Chondrocyte (in vitro differentiated cells): ENCODE measurements around the gene UBA3. TPM values are rescaled to one million over a fixed set of nuclear protein-coding genes. Genes with fewer than 3 reads are reported as not detected.
A peak's percentile ranks its signal among the peaks of the same experiment; 100 is the strongest.

Experiments used
- DNase-seq: peaks from one replicate; pipeline ENCODE4 v3.0.0; 2021; ENCODE audit warnings: mixed read lengths, low spot score
- H3K27ac Mint-ChIP-seq: one replicate; pipeline ENCODE4 v1.8.0; 2021; ENCODE audit warnings: mild to moderate bottlenecking, moderate library complexity, mixed read lengths; ENCODE audit not compliant: unreplicated experiment
- H3K27me3 Mint-ChIP-seq: 2 replicates; pipeline ENCODE4 v1.8.0; 2021; ENCODE audit warnings: low read depth, mixed read lengths
- H3K36me3 Mint-ChIP-seq: 2 replicates; pipeline ENCODE4 v1.8.0; 2021; ENCODE audit warnings: low read depth, mixed read lengths
- H3K4me1 Mint-ChIP-seq: 2 replicates; pipeline ENCODE4 v1.8.0; 2021; ENCODE audit warnings: low read depth, mild to moderate bottlenecking, mixed read lengths
- H3K4me3 Mint-ChIP-seq: one replicate; pipeline ENCODE4 v1.8.0; 2021; ENCODE audit warnings: mild to moderate bottlenecking, moderate library complexity, mixed read lengths; ENCODE audit not compliant: unreplicated experiment
- H3K9me3 Mint-ChIP-seq: 2 replicates; pipeline ENCODE4 v1.8.0; 2021; ENCODE audit warnings: low read depth, mixed read lengths
- CTCF ChIP-seq: fragments of 200-600 bp; sonication (generic); IDR thresholded peaks from 2 replicates; pipeline ENCODE4 v1.5.0; 2021; ENCODE audit warnings: antibody characterized with exemption, mild to moderate bottlenecking, moderate library complexity
- total RNA-seq: library from RNA; stranded (reverse); gene quantifications from 3 replicates; pipeline ENCODE4 v1.2.1, GENCODE V29; 2021

The UBA3 gene
- total RNA-seq, 1 donor from 2014 or later = 58.3 TPM

DNA sequence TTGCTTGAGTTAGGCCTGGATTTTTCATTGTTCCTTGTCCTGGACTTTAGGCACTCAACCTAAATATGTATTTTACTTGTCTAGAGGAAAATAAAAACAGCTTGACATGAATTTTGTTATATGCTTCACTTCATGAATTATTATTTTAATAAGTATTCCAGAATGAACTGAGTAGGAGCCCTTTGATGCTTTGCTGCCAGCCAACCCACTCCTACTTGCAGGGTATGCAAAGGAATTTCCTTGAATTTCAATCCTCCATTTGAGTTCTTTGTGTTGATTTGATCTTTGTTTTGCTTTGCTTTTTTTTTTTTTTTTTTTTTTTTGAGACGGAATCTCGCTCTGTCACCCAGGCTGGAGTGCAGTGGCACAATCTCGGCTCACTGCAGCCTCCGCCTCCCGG lies 16.1 kb upstream of the UBA3 start:
- Mint-ChIP-seq H3K36me3 (peaks cover 7% of the 10 kb centered on the region), H3K27ac (no peak overlapping the region), H3K4me1 (peaks cover 49% of the 10 kb centered on the region), H3K9me3 (no peaks in the 10 kb centered on the region), H3K4me3 (no peak overlapping the region), H3K27me3 (no peaks in the 10 kb centered on the region)
- TF ChIP-seq CTCF = no peak
- DNase-seq = no peak

DNA sequence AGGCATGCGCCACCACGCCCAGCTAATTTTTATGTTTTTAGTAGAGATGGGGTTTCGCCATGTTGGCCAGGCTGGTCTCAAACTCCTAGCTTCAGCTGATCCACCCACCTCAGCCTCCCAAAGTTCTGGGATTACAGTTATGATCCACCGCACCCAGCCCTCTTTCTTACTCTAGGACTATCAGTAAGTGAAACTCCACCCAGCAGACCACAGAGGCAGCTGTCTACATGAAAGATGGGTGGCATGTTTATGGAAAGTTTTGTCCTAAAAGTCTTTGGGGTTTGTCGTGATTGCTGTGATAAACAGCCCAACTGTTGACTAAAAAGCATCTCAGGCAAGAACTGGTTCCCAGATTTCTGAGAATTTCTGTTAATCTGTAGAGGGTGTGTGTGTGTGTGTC lies 15.5 kb upstream of the UBA3 start:
- DNase-seq = no peak
- Mint-ChIP-seq H3K9me3 (no peaks in the 10 kb centered on the region), H3K4me3 (no peak overlapping the region), H3K4me1 (peaks cover 52% of the 10 kb centered on the region), H3K27me3 (no peaks in the 10 kb centered on the region), H3K36me3 (peaks cover 8% of the 10 kb centered on the region), H3K27ac (no peak overlapping the region)
- TF ChIP-seq CTCF = no peak

DNA sequence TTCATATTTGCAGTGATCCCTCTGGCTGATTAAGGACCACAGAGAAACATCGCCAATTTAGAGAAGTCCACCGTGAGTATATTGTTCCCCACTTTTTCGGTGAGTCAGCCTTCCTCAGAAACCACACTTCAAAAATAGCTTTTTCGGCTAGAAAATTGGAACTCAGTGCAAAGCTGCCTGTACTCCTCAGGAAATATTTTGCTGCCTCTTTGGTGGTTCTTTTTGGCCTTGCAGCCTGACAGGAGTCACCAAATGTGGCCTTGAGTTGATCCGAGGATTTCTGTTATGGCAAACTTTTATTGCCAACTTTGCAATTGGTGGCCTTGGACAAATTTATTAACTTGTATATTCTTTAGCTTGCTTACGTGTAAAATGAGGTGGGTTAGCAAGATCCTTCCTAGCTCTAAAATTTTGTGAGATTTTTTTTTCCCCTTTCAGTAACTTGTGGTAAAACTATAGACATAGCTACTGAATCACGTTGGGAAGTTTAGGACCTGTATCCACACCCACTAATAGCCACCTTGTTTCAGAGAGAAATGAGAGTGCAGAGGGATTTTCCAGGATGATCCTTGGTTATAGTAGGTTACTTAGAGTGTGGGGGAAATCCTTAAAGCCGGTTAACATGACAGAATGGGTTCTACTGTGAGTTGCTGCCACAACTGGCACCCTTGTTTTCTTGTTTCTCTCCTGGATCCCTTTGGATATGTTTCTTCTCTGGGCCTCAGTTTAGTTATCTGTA lies 14.5 kb upstream of the UBA3 start:
- Mint-ChIP-seq H3K4me3 (no peak overlapping the region), H3K27me3 (no peaks in the 10 kb centered on the region), H3K27ac (peak overlapping the region; percentile 71), H3K9me3 (no peaks in the 10 kb centered on the region), H3K36me3 (peaks cover 8% of the 10 kb centered on the region), H3K4me1 (peaks cover 62% of the 10 kb centered on the region)
- TF ChIP-seq CTCF = no peak
- DNase-seq = no peak

- no peak for DNase-seq
- TF ChIP-seq CTCF = no peak
- peaks cover 81% of the 10 kb centered on the region for H3K4me1 Mint-ChIP-seq
- no peaks in the 10 kb centered on the region for H3K27me3 Mint-ChIP-seq
- H3K36me3 Mint-ChIP-seq = peaks cover 2% of the 10 kb centered on the region
- peak overlapping the region; percentile 65 for H3K27ac Mint-ChIP-seq
- H3K4me3 Mint-ChIP-seq = no peak overlapping the region
- no peaks in the 10 kb centered on the region for H3K9me3 Mint-ChIP-seq
These were observed 11.9 kb upstream of the UBA3 start for GRCh38 chr3:69092030-69092516.

GRCh38 chr3:69091389-69092029 lies 11.3 kb upstream of the UBA3 start:
- no peak for TF ChIP-seq CTCF

More at GRCh38 chr3:69091389-69092029, 11.3 kb upstream of the UBA3 start:
- DNase-seq = no peak
- Mint-ChIP-seq H3K36me3 (peaks cover 1% of the 10 kb centered on the region), H3K27me3 (no peaks in the 10 kb centered on the region), H3K4me3 (no peak overlapping the region), H3K9me3 (no peaks in the 10 kb centered on the region), H3K27ac (peak overlapping the region; percentile 63), H3K4me1 (peaks cover 85% of the 10 kb centered on the region)
